Cardiac fibroblast (primary cell): ENCODE data around the gene ATAD1.

Experiments
- DNase-seq, 2 donors: peaks; one replicate each; pipeline versions ENCODE4 v3.0.0 to v3.0.0-alpha.2; 2010; ENCODE audit warnings: low read depth in 2 of 2
- H3K4me3 ChIP-seq, 2 donors: replicated peaks in 1 of 2; 1 replicate in 1 of 2; 2 replicates in 1 of 2; pipeline ENCODE4 v1.5.1; 2011; ENCODE audit warnings: low read depth in 2 of 2, low read length in 2 of 2, mild to moderate bottlenecking in 2 of 2, moderate library complexity in 1 of 2
- TF ChIP-seq, protein P1 (sequence below): IDR thresholded peaks from one replicate; pipeline ENCODE4 v1.5.1; 2011; ENCODE audit warnings: low read depth, mild to moderate bottlenecking, low read length, inconsistent platforms

Gene ATAD1

DNA sequence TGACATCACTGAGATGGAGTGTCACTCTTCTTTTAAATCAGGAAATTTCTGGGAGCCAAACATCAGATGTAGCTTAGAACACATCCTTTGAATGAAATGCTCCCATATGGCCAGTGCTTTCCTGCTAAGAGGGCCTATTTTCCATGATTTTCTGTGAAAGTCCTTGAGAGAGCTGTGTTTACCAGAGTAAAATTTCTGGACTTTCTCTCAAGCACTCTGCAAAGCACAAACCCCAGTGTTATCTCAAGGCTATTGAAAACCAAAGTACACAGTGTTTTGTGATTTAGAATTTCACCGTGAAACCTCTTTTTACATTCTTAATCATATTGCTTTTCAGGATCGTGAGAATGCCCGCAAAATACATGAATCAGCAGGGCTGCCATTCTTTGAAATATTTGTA lies 104.3 kb downstream of the ATAD1 start:
- no peak overlapping the region for H3K4me3 ChIP-seq
- DNase-seq = no peak
- TF ChIP-seq, protein P1, sequence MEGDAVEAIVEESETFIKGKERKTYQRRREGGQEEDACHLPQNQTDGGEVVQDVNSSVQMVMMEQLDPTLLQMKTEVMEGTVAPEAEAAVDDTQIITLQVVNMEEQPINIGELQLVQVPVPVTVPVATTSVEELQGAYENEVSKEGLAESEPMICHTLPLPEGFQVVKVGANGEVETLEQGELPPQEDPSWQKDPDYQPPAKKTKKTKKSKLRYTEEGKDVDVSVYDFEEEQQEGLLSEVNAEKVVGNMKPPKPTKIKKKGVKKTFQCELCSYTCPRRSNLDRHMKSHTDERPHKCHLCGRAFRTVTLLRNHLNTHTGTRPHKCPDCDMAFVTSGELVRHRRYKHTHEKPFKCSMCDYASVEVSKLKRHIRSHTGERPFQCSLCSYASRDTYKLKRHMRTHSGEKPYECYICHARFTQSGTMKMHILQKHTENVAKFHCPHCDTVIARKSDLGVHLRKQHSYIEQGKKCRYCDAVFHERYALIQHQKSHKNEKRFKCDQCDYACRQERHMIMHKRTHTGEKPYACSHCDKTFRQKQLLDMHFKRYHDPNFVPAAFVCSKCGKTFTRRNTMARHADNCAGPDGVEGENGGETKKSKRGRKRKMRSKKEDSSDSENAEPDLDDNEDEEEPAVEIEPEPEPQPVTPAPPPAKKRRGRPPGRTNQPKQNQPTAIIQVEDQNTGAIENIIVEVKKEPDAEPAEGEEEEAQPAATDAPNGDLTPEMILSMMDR = no peak

DNA sequence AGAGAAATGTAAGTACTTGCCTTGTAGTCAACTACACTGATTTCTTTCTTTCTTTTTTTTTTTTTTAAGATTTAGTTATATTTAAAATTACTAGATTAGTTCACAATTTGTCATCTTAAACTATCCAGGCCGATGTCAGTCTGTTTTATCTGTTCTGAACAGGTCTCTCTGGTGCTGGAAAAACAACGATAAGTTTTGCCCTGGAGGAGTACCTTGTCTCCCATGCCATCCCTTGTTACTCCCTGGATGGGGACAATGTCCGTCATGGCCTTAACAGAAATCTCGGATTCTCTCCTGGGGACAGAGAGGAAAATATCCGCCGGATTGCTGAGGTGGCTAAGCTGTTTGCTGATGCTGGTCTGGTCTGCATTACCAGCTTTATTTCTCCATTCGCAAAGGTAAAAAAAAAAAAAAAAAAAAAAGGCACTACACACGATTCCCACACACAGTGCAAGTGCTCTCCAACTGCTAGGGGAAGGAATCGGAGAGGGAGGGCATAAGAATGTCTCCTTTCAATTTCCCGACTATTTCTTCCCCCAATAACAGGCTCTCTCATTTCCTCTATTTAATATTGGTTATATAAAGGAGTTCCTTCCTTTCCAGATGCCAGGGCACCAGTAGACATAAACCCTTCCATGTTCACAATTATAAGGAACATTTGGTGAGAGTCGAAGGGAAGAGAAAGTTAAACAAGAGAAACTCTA lies 105.0 kb downstream of the ATAD1 start:
- DNase-seq = no peak
- TF ChIP-seq, protein P1 = no peak
- H3K4me3 ChIP-seq = no peak overlapping the region

DNA sequence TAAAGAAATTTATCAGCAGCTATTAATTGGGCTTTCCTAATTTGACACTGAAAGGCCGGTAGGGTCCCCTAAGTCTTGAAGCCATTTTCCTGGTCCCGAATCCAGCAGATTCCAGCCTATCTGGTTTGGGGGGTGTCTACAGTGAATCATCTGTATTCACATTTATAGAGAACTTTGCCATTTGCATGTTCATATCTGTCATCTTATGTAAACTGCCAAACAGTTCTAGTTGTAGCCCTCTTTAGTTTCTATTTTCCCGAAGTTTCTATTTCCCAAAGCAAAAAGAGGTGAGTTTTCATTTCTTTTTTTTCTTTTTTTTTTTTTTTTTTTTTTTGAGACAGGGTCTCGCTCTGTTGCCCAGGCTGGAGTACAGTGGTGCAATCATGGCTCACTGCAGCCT lies 110.8 kb downstream of the ATAD1 start:
- no peak for DNase-seq
- no peak overlapping the region for H3K4me3 ChIP-seq
- TF ChIP-seq, protein P1 = no peak

DNA sequence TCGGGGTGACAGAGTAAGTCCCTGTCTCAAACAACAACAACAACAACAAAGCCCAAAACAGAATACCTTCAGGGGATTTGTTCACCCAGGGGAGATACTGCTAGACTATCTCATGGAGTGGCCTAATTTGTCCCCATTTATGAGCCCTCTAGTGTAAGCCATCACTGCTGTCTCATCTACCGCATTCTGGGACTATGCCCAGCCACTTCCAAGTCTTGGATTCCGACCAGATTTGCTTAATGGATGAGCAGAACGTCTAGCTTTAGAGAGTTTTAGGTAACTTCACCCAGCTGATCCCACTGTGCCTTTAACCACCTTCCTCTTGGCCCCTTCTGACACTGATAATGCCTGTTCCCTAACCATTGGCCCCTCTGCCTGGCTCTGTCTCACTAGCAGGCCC lies 111.3 kb downstream of the ATAD1 start:
- TF ChIP-seq, protein P1 = no peak
- no peak overlapping the region for H3K4me3 ChIP-seq
- peak in 1 of 2 donors; percentile 20 for DNase-seq

DNA sequence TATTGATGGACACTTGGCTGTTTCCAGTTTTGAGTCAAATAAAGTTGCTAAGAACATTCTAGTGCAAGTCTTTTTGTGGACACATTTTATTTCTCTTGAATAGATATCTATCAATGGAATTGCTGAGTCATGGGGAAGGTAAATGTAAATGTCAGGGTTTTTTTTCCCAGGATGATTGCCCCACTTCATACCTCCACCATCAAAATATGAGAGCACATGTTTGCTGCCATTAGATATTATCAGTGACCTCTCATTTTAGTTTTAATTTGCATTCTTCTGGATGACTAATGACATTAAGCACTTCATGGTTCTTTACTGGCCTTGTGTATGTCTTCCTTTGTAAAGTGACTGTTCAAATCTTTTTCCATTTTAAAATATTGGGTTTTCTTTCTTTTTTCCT lies 112.7 kb downstream of the ATAD1 start:
- peak; percentile 32 to 33 for DNase-seq
- no peak overlapping the region for H3K4me3 ChIP-seq
- TF ChIP-seq, protein P1 = no peak

DNA sequence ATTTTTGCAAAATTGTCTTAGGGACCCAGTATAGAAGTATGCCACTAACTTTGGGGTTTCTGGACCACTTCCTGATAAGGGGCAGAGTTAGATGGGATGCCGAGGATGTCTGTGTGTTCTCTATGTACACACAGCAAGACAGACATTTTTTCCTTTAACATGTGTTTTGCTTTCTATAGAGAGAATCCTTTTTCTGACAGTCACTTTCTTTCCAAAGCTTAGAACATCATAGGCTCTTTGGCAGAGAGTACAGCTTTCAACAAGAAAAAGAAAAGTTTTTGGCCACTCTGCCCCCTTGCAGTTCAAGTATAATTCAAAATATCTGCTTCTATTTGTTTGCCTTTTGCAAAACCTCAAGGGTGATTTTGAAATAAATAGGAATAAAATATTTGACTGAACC lies 114.3 kb downstream of the ATAD1 start:
- TF ChIP-seq, protein P1 = no peak
- peak in 1 of 2 donors; percentile 18 for DNase-seq
- H3K4me3 ChIP-seq = no peak overlapping the region

DNA sequence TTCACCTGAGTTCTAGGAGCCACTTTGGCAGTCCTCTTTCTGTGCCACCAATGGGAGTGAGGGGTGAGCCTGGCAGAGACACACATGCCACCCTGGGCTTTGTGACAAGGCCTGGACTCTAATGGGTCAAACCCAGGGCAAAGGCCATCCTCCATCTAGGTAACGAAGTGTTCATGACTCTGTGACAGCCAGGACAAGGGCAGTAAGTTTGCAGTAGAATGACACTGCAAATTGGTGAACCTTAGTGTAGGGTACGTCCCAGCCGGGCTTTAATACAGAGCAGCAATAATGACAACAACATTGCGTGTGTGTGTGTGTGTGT lies 115.1 kb downstream of the ATAD1 start:
- no peak overlapping the region for H3K4me3 ChIP-seq
- TF ChIP-seq, protein P1 = no peak
- no peak for DNase-seq
